HG02588 (cell line): ENCODE measurements around the gene ENPEP.
A peak's percentile ranks its signal among the peaks of the same experiment; 100 is the strongest.

ENCODE experiments used
- ATAC-seq: cut with Tn5 transposase; IDR thresholded peaks from one replicate; pipeline ENCODE4 v1.9.1; 2021; ENCODE audit warnings: mild to moderate bottlenecking, moderate library complexity; ENCODE audit not compliant: unreplicated experiment

ENPEP gene

DNA sequence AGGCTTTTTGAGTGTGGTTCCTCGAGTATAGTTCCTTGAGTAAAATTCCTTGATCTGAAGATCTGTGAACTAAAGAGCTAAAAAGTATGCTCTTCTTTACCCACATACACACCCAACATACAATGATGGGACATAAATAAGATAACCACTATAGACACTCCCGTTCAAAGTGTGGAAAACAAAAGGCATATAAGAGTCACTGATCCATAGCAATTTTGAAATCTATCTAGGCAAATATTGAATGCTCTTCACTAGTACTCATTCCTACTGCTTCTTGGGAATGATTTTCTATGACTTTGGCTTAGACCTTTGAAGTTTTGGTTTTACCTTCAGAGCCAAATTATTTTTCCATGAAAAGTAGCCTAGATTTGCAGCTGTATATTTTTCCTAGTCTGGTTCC lies 120.5 kb downstream of the ENPEP start:
- ATAC-seq, result no peak

DNA sequence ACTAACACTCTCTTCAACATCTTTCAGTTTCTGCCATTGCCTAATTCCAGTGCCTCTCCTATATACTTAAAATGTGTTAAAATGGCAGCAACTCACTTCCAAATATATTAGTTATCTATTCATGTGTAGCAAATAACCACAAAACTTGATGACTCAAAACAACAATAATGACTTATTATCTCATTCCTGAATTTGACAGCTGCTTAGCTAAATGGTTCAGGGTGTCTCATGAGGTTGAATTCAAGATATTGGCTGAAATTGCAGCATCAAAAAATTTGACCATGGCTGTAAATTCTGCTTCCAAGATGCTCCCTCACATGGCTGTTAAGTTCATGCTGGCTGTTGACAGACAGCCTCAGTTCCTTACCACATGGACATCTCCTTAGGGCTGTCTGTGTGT lies 121.6 kb downstream of the ENPEP start:
- ATAC-seq, result no peak

DNA sequence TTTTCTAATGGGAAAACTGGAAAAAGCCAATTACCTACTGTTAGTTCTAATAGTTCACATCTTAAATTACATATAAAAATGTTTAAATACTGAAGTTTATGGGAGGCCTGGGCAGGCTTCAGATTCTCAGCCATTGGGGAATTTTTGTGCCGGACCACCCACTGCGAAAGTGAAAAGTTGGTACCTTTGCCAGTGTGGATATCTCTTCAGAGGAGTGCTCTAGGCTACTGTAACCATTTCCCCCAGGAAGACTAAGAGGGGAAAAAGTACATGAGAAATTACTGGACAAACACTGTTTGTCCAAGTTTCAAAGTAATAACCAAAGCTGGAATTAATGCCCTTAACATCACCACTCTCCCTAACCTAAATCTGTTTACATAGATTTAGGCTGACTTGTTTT lies 126.1 kb downstream of the ENPEP start:
- no peak for ATAC-seq

- ATAC-seq, result no peak
Observed at GRCh38 chr4:110605077-110605476, 129.1 kb downstream of the ENPEP start.

- no peak for ATAC-seq
Observed at GRCh38 chr4:110609044-110609750, 133.2 kb downstream of the ENPEP start.

DNA sequence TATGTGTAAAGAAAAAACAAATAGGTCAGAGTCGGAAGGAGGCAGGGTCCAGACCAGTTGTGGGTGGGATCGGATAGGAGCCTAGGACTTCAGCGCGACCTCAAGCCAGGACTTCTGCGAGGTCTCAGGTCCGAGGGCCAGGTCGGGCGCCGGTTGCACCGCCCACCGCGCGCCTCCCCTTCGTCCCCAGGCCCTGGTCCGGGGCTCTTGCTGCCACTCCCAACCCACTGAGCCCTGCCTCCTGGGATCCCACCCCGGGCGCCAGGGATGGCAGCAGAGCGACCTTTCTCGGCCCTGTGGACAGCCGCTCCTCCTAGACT lies 134.6 kb downstream of the ENPEP start:
- ATAC-seq, result no peak

DNA sequence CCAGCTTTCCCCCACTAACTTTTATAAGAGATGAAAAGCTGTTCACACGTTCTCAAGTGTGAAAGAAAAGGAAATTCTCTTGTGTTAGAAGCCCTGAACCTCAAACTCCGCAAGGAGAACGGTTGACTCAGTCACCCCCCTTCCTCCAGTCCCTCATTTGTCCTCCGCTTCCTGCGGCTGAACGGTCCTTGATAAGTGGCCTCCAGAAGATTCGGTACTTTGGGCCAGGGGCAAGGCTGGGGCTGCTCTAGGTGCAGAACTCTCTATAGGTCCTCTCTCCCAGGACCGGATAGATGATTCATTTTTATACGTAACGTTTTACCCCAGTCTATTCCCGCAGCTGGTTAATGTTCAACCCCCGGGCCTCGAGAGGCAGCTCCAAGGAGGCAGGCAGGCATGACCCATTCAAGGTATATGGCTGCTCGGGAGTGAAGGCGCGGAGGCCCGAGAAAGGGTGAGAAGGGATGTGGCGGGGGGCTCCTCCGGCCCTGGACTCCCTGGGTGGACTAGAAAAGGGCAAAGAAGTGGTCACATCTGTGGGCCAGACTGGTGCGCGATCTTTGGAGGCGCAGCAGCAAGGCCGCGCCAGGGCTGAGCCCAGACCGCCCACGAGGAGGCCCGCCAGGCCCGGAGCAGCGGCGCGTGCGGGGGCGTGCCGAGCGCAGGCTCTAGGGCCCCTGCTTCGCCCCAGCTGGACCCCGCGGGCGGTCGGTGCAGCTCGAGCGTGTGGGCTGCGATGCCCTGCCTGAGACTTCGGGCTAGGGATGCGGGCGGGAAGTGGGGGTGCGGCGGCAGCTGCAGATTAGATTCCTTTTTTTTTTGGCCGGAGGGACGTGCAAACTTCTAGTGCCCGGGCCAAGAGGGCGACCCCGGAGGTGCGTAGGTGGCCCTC lies 135.2 kb downstream of the ENPEP start:
- ATAC-seq, result peak; percentile 70

DNA sequence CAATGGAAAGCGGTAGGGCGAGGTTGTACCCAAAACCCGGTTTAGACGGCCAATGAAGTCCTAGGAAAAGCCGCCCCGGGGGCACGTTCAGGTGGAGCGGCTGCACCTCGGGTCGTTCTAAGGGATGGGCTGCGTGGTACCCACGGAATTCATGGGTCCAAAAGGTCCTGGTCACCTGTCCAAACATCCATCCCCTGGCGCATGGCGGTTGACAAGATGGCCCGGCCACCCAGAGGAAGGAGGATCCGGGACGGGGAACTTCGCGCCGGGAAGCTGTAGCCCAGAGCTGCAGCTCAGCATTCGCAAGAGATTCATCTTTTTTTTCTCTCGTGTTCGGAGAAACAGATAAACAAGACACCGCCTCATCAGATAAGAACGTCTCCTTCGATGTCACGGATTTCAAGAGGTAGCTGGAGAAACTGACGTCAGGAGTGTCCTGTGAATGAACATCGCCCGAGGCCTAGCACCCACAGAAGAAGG lies 136.1 kb downstream of the ENPEP start:
- no peak for ATAC-seq

DNA sequence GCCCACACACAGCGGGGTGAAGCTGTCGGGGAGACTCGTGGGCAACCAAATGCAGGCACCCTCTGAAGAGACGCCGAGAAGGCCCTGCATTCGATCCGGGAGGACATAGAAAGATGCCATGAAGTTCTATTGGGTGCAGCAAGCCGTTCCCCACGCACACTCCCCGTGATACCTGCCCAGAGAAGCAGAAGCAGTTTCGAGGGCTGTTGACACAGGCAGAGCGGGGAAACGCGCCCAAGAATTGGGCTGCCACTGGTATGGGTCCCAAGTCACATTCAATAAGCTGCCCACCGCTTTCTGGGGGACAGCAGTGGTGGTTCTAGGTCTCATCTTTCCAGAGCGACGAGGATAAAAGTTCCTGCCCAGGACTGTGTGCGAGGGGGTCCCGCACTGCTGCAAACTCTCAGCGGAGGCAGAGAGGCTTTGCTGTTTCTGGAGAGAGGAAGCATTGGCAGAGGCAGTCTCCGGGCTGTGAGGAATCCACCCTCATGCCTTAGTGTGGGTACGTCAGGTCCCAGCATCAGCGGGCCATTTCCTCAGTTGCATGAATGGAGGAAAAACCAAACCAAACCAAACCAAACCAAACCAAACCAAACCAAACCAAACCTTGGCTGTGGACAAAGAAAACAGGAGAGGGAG lies 136.8 kb downstream of the ENPEP start:
- no peak for ATAC-seq

- no peak for ATAC-seq
Observed at GRCh38 chr4:110613745-110614144, 137.8 kb downstream of the ENPEP start.

DNA sequence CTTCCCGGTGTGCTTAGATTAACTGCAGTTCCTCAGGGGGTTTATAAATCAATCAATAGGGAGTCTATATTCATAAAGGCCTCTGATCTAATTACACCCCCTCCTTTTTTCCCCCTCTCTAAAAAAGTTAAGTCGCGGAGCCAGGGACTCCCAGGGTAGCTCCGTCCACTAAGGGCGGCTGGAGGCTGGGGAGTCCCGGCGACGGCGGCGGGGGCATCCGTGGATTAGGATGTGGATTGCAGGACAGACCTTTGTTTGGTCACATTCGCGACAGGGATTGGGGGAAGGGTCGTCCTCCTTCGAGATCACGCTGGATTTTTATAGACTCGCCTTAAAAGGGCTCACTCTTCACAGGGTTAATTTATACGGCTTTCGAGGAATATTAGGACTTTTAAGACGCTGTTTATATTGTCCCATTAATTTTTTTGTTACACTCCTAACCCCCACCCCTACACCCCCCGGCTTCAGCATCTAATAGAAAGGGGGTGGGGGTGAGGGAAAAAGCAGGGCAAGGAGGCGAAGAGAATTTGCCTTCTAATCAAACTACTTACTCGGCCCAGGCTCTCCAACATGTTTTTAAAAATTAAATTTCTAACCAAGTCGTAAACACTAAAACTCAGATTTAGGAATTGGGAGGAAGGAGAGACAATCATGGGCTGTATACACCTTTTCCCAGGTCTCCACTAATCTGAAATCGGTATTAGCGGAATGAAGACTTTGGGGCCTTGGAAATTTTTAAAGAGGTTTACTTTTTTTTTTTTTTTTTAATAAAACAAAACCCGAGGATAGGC lies 138.4 kb downstream of the ENPEP start:
- no peak for ATAC-seq
